Lung (tissue), 12 donors: ENCODE data around the gene RBM33. TPM values are rescaled to one million over a fixed set of nuclear protein-coding genes. Genes with fewer than 3 reads are reported as not detected.

Experiments
- ATAC-seq: fragments of 200-7000 bp; cut with Tn5 transposase; one replicate; pipeline ENCODE4 v1.9.1; 2020; ENCODE audit warnings: moderate number of reproducible peaks; ENCODE audit not compliant: insufficient read depth, low FRiP score
- DNase-seq, 3 donors: peaks; one replicate each; pipeline ENCODE4 v3.0.0-alpha.2; 2013 to 2017
- H3K27ac ChIP-seq, 2 donors: one replicate each; pipeline ENCODE4 v1.5.1; 2013; ENCODE audit warnings: mild to moderate bottlenecking in 2 of 2, moderate library complexity in 2 of 2, control low read depth in 1 of 2, inconsistent platforms in 1 of 2, low read depth in 1 of 2, low read length in 1 of 2
- H3K27me3 ChIP-seq, 3 donors: one replicate each; pipeline ENCODE4 v1.5.1; 2013; ENCODE audit warnings: low read length in 2 of 3; ENCODE audit not compliant: control insufficient read depth in 3 of 3, insufficient read depth in 3 of 3
- H3K36me3 ChIP-seq, 4 donors: one replicate each; pipeline ENCODE4 v1.5.1; 2013; ENCODE audit warnings: low read length in 4 of 4, mild to moderate bottlenecking in 1 of 4, moderate library complexity in 1 of 4; ENCODE audit not compliant: control insufficient read depth in 4 of 4, insufficient read depth in 4 of 4
- H3K4me1 ChIP-seq, 5 donors: one replicate each; pipeline ENCODE4 v1.5.1; 2013; ENCODE audit warnings: low read length in 5 of 5, mild to moderate bottlenecking in 2 of 5, moderate library complexity in 1 of 5; ENCODE audit not compliant: control insufficient read depth in 5 of 5, insufficient read depth in 5 of 5
- H3K4me3 ChIP-seq: one replicate; pipeline ENCODE4 v1.5.1; 2013; ENCODE audit warnings: mild to moderate bottlenecking, control low read depth, moderate library complexity
- H3K9ac ChIP-seq, 2 donors: one replicate each; pipeline ENCODE4 v1.5.1; 2013; ENCODE audit warnings: low read length in 2 of 2, control low read depth in 1 of 2; ENCODE audit not compliant: insufficient read depth in 1 of 2
- H3K9me3 ChIP-seq, 4 donors: one replicate each; pipeline ENCODE4 v1.5.1; 2013; ENCODE audit warnings: low read length in 3 of 4, mild to moderate bottlenecking in 1 of 4, moderate library complexity in 1 of 4; ENCODE audit not compliant: control insufficient read depth in 4 of 4, insufficient read depth in 3 of 4
- CTCF ChIP-seq: IDR thresholded peaks from 2 replicates; pipeline ENCODE4 v1.5.1; 2012; ENCODE audit warnings: mild to moderate bottlenecking; ENCODE audit errors: control extremely low read depth, extremely low read depth
- WGBS, 2 donors: extraction: QIAGEN DNeasy Blood & Tissue Kit; methylation state at CpG; one replicate each; pipeline ENCODE4 v1.1.7; 2013; 5-methylcytosine and 5-hydroxymethylcytosine counted together
- polyA plus RNA-seq, 2 donors: library from polyadenylated mRNA; stranded (reverse); fragments of 200-250 nt; gene quantifications; one replicate each; pipeline ENCODE4 v1.2.1, GENCODE V29; 2013
- total RNA-seq, 2 donors: library from RNA; depleted of rRNA in 1 of 2; stranded (reverse); fragments of >200 nt in 1 of 2; gene quantifications; one replicate each; pipeline ENCODE4 v1.2.1, GENCODE V29; 2014 to 2021
- donor health status: control.
- donor health status: control.
- donor health status: Bipolar disorder and iron deficiency.
- donor health status: healthy.
- donor health status: DM: yes; HTN: yes; CAD: no.

RBM33 gene
- total and polyA plus RNA-seq, 4 donors: 15.3 to 99.6 (median 43.2) TPM

DNA sequence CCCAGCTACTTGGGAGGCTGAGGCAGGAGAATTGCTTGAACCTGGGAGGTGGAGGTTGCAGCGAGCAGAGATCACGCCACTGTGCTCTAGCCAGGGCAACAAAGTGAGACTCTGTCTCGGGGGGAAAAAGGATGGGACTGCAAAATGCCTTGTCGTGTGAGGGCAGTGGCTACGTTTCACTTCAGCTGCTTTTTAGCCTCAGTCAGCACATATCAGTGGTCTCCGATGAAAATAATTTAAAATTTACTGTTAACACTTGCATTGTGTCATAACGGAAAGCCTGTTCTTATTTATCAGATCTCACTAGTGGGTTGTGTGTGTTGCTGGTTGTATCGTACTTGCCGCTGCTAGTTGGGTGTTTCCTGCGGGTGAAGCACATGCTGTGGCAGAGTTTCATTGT is 61.9 kb downstream of the RBM33 start:
- H3K4me1 ChIP-seq: peaks cover 0 to 3% (median 0%) of the 10 kb centered on the region in 5 donors
- H3K36me3 ChIP-seq: peaks cover 31 to 48% (median 33%) of the 10 kb centered on the region in 4 donors
- no peak overlapping the region for H3K9ac ChIP-seq
- WGBS, 2 donors: 94 to 95% methylated on average over 10 of the region's 10 CpGs
- no peak for DNase-seq
- no peak for ATAC-seq
- H3K9me3 ChIP-seq: no peaks in the 10 kb centered on the region
- H3K27ac ChIP-seq: no peak overlapping the region
- no peaks in the 10 kb centered on the region for H3K27me3 ChIP-seq
- no peak overlapping the region for H3K4me3 ChIP-seq
- no peak for TF ChIP-seq CTCF

GRCh38 chr7:155709453-155709852 is 65.0 kb downstream of the RBM33 start:
- no peak overlapping the region for H3K27ac ChIP-seq
- no peaks in the 10 kb centered on the region for H3K27me3 ChIP-seq
- no peak for DNase-seq
- no peaks in the 10 kb centered on the region for H3K9me3 ChIP-seq
- ATAC-seq: no peak
- H3K4me3 ChIP-seq: no peak overlapping the region
- peaks cover 0 to 4% (median 0%) of the 10 kb centered on the region in 5 donors for H3K4me1 ChIP-seq
- no peak overlapping the region for H3K9ac ChIP-seq
- peaks cover 25 to 51% (median 36%) of the 10 kb centered on the region in 4 donors for H3K36me3 ChIP-seq
- no peak for TF ChIP-seq CTCF

DNA sequence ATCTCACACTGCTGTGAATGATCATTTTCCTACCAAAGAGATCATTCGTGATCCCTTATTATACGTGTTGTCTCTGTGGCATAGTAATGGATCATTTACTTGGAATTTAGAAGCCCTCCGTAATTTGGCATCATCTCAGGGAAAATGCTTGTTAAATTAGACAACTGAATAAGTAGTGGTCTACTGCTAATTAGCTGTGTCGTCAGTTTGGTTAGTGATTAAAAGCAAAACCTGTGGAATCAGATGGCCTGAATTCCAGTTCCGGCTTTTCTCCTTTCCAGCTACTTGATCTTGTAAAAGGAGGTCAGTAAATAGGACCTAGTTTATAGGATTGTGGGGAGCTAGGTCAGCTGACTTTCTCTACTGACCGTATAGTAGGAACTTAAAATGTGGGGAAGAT is 65.6 kb downstream of the RBM33 start:
- no peak overlapping the region for H3K4me3 ChIP-seq
- 89 to 90% methylated on average over 6 of the region's 6 CpGs for WGBS, 2 donors
- no peaks in the 10 kb centered on the region for H3K27me3 ChIP-seq
- H3K27ac ChIP-seq: no peak overlapping the region
- ATAC-seq (no peak), DNase-seq (no peak)
- H3K9ac ChIP-seq: no peak overlapping the region
- H3K9me3 ChIP-seq: no peaks in the 10 kb centered on the region
- no peak for TF ChIP-seq CTCF
- H3K36me3 ChIP-seq: peaks cover 25 to 54% (median 36%) of the 10 kb centered on the region in 4 donors
- peaks cover 0 to 4% (median 0%) of the 10 kb centered on the region in 5 donors for H3K4me1 ChIP-seq

DNA sequence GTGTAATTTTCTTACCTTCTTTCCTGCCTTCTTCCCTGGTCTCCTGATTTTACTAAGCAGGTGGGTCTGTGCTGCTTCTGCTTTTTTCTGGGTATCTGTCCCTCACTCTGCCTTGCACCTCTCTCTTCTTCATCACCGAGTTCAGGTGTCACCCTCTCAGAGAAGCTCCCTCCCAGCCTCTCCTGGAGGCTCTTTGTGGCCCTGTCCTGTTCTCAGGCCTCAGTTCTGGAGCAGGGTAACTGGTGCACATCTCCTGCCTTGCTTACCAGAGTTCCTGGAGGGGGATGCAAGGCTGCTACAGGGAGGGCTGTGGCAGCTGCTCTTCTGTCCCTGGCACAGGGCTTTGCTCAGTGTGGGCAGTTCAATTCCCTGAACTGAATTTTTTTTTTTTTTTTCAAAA is 66.1 kb downstream of the RBM33 start:
- DNase-seq: no peak
- no peak for ATAC-seq
- Histone ChIP-seq H3K36me3 (peaks cover 25 to 54% (median 36%) of the 10 kb centered on the region in 4 donors), H3K9ac (no peak overlapping the region), H3K9me3 (no peaks in the 10 kb centered on the region), H3K27me3 (no peaks in the 10 kb centered on the region), H3K4me3 (no peak overlapping the region), H3K27ac (no peak overlapping the region), H3K4me1 (peaks cover 0 to 4% (median 0%) of the 10 kb centered on the region in 5 donors)
- 90 to 100% methylated on average over 1 of the region's 1 CpG for WGBS, 2 donors
- TF ChIP-seq CTCF: no peak
